Esophagus muscularis mucosa (tissue), 2 donors: ENCODE data around the gene RFESD.

Source experiments
- POLR2A ChIP-seq: fragments of 450-650 bp; IDR thresholded peaks from one replicate; pipeline ENCODE4 v1.6.1; 2017; ENCODE audit warnings: antibody characterized with exemption, moderate library complexity, mild to moderate bottlenecking, low read depth
- POLR2AphosphoS5 ChIP-seq, 2 donors: sonication (generic); formaldehyde crosslinking; IDR thresholded peaks; one replicate each; pipeline ENCODE4 v1.6.1; 2017; ENCODE audit warnings: antibody characterized with exemption in 2 of 2

GRCh38 chr5:95654196-95654595, 7.6 kb downstream of the RFESD start:
- TF ChIP-seq POLR2A (no peak), POLR2AphosphoS5 (IDR thresholded peaks at IDR 0.05) (no peak)
